NCI-H1048 (cell line): Measurements from ENCODE around the gene TENM4.

Source experiments
- DNase-seq: peaks from one replicate; lab custom pipeline; 2025; lab: John Stamatoyannopoulos, UW

The TENM4 gene

GRCh38 chr11:78935398-78936068, 505.3 kb downstream of the TENM4 start:
- no peak for DNase-seq

GRCh38 chr11:78933350-78933749, 507.5 kb downstream of the TENM4 start:
- no peak for DNase-seq

- DNase-seq = no peak
These were observed 508.1 kb downstream of the TENM4 start for GRCh38 chr11:78932757-78933156.

- no peak for DNase-seq
These were observed 508.9 kb downstream of the TENM4 start for GRCh38 chr11:78931891-78932290.

GRCh38 chr11:78930810-78931523, 509.9 kb downstream of the TENM4 start:
- DNase-seq = no peak

GRCh38 chr11:78929906-78930220, 511.0 kb downstream of the TENM4 start:
- no peak for DNase-seq

- DNase-seq = no peak
These were observed 511.5 kb downstream of the TENM4 start for GRCh38 chr11:78929207-78929905.

GRCh38 chr11:78927511-78927910, 513.3 kb downstream of the TENM4 start:
- no peak for DNase-seq

GRCh38 chr11:78926633-78927338, 514.0 kb downstream of the TENM4 start:
- DNase-seq = no peak

GRCh38 chr11:78925387-78925786, 515.4 kb downstream of the TENM4 start:
- no peak for DNase-seq

- no peak for DNase-seq
These were observed 517.8 kb downstream of the TENM4 start for GRCh38 chr11:78922859-78923625.

- no peak for DNase-seq
These were observed 519.3 kb downstream of the TENM4 start for GRCh38 chr11:78921509-78921908.

- DNase-seq = no peak
These were observed 520.5 kb downstream of the TENM4 start for GRCh38 chr11:78920329-78920728.

GRCh38 chr11:78916759-78917158, 524.1 kb downstream of the TENM4 start:
- no peak for DNase-seq

- DNase-seq = no peak
These were observed 526.3 kb downstream of the TENM4 start for GRCh38 chr11:78914503-78914902.

GRCh38 chr11:78912778-78913177, 528.1 kb downstream of the TENM4 start:
- no peak for DNase-seq

GRCh38 chr11:78910322-78910721, 530.5 kb downstream of the TENM4 start:
- no peak for DNase-seq

- DNase-seq = no peak
These were observed 531.4 kb downstream of the TENM4 start for GRCh38 chr11:78909386-78909785.

- DNase-seq = no peak
These were observed 533.2 kb downstream of the TENM4 start for GRCh38 chr11:78907636-78908035.

GRCh38 chr11:78906566-78906965, 534.3 kb downstream of the TENM4 start:
- DNase-seq = no peak

- no peak for DNase-seq
These were observed 535.1 kb downstream of the TENM4 start for GRCh38 chr11:78905756-78906155.
